Glutamatergic neuron (in vitro differentiated cells): ENCODE data around the gene KRT5. TPM values are rescaled to one million over a fixed set of nuclear protein-coding genes. Genes with fewer than 3 reads are reported as not detected.

ENCODE experiments used
- DNase-seq: peaks from one replicate; pipeline ENCODE4 v3.0.0; 2022
- H3K27ac Mint-ChIP-seq: one replicate; pipeline ENCODE4 v1.8.0; 2020; ENCODE audit warnings: mild to moderate bottlenecking, mixed read lengths, inconsistent platforms; ENCODE audit not compliant: unreplicated experiment
- H3K27me3 Mint-ChIP-seq: one replicate; pipeline ENCODE4 v1.8.0; 2020; ENCODE audit warnings: mild to moderate bottlenecking, moderate library complexity, mixed read lengths, inconsistent platforms; ENCODE audit not compliant: unreplicated experiment
- H3K36me3 Mint-ChIP-seq: one replicate; pipeline ENCODE4 v1.8.0; 2020; ENCODE audit warnings: mild to moderate bottlenecking, mixed read lengths, inconsistent platforms; ENCODE audit not compliant: unreplicated experiment
- H3K4me1 Mint-ChIP-seq: one replicate; pipeline ENCODE4 v1.8.0; 2020; ENCODE audit warnings: mild to moderate bottlenecking, low read depth, mixed read lengths, inconsistent platforms; ENCODE audit not compliant: unreplicated experiment
- H3K4me3 Mint-ChIP-seq: one replicate; pipeline ENCODE4 v1.8.0; 2020; ENCODE audit warnings: mild to moderate bottlenecking, mixed read lengths, inconsistent platforms; ENCODE audit not compliant: unreplicated experiment
- H3K9me3 Mint-ChIP-seq: one replicate; pipeline ENCODE4 v1.8.0; 2020; ENCODE audit warnings: mild to moderate bottlenecking, moderate library complexity, mixed read lengths, inconsistent platforms; ENCODE audit not compliant: unreplicated experiment
- total RNA-seq: library from RNA; stranded (reverse); fragmentation: NEBNext Ultra II Directional; extraction: Animal tissue kit (Norgen Biotek cat#: 25700); gene quantifications from one replicate; pipeline ENCODE4 v1.2.1, GENCODE V29; 2021; ENCODE audit not compliant: unreplicated experiment
- TF ChIP-seq, protein P1 (sequence below): fragments of 200-600 bp; sonication (generic); IDR thresholded peaks from one replicate; pipeline ENCODE4 v1.5.0; 2021; ENCODE audit not compliant: partially characterized antibody, unreplicated experiment

KRT5 gene
- total RNA-seq, 1 donor from 2014 or later = not detected

DNA sequence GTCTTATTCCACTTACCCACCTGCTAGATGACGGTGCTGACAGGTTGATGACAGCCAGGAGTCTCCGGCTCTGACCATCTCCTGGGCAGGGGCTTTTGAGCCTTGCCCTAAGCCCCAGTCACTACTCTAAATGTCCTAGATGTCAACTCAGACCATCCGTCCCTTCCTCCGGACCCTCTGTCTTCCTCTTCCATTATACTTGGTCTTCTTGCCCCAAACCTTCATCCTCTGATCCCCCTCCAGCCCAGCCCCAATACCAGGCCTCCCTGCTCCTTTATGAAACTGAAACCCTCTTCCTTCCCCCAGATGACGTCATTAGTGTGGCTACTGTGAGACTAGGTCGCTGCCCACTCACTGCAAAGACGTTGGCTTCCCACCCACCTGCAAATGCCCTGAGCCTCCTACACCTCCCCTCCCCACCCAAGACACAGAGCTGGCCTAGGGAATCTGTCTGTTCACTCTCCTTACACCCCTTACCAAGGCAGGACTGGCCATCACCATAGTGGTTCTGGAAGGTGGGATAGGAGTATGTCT, 22.7 kb upstream of the KRT5 start:
- Mint-ChIP-seq H3K27me3 (peaks cover 6% of the 10 kb centered on the region), H3K36me3 (no peaks in the 10 kb centered on the region), H3K9me3 (peaks cover 5% of the 10 kb centered on the region), H3K27ac (no peak overlapping the region), H3K4me3 (no peak overlapping the region), H3K4me1 (no peaks in the 10 kb centered on the region)
- TF ChIP-seq, protein P1, sequence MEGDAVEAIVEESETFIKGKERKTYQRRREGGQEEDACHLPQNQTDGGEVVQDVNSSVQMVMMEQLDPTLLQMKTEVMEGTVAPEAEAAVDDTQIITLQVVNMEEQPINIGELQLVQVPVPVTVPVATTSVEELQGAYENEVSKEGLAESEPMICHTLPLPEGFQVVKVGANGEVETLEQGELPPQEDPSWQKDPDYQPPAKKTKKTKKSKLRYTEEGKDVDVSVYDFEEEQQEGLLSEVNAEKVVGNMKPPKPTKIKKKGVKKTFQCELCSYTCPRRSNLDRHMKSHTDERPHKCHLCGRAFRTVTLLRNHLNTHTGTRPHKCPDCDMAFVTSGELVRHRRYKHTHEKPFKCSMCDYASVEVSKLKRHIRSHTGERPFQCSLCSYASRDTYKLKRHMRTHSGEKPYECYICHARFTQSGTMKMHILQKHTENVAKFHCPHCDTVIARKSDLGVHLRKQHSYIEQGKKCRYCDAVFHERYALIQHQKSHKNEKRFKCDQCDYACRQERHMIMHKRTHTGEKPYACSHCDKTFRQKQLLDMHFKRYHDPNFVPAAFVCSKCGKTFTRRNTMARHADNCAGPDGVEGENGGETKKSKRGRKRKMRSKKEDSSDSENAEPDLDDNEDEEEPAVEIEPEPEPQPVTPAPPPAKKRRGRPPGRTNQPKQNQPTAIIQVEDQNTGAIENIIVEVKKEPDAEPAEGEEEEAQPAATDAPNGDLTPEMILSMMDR = no peak
- no peak for DNase-seq

DNA sequence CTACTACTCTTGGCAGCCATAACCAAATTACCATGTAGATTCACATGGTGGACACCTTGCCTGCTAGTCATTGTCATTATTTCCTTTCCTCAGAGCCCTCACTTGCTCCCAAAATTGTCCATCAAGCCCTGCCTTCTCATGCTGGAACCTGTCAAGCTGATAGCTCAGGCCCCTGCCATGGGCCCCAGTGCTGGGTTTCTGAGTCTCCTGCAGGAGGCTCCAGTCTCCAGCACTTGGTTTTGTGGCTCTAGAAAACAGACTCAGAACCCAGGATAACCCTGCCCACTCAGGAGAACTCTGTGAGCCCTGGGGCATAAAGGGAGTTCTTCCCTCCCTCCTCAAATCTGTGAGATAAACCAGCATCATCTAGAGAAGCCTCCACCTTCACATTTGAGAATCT, 22.0 kb upstream of the KRT5 start:
- Mint-ChIP-seq H3K36me3 (no peaks in the 10 kb centered on the region), H3K27me3 (peaks cover 6% of the 10 kb centered on the region), H3K4me3 (no peak overlapping the region), H3K27ac (no peak overlapping the region), H3K9me3 (peaks cover 5% of the 10 kb centered on the region), H3K4me1 (no peaks in the 10 kb centered on the region)
- TF ChIP-seq, protein P1 = no peak
- DNase-seq = no peak

DNA sequence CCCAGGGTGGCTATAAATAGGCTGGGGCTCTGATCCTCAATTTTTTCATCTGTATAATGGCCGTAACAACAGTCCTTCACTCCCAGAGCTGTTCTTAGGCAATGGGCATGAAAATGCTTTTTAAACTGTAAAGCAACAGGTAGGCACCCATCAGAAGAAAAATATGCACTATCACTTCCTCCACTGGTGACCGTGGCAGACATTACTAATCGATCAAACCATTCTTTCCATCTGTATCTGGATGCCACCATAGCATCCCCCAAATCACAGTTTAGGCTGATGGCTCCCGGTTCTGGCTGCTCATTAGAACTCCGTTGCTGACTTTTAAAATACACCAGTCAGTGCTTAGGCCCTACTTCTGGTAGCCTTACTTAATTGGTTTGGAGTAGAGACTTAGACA, 21.5 kb upstream of the KRT5 start:
- H3K9me3 Mint-ChIP-seq = peaks cover 5% of the 10 kb centered on the region
- no peaks in the 10 kb centered on the region for H3K36me3 Mint-ChIP-seq
- TF ChIP-seq, protein P1 = no peak
- H3K27ac Mint-ChIP-seq = no peak overlapping the region
- H3K4me3 Mint-ChIP-seq = no peak overlapping the region
- DNase-seq = no peak
- H3K27me3 Mint-ChIP-seq = peaks cover 6% of the 10 kb centered on the region
- H3K4me1 Mint-ChIP-seq = no peaks in the 10 kb centered on the region

DNA sequence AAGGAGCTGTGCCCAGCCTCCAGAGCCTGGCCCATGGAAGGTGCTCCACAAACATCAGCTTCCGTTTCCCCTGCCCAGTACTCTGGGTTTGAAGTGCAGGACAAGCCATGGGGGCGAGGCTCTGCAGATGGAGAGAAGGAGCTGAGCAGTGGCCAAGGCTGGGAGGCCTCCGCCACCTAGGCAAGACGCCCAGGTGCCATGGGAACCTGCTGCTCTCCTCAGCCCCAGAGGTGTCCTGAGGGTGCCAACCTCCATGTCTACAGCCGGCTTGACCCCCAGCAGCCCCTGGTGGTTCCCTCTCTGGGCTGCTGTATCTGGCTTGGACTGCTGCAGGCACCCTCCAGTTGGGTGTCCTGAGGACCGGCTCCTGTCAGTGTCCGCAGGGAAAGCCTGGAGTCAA, 20.3 kb upstream of the KRT5 start:
- H3K27me3 Mint-ChIP-seq = peaks cover 8% of the 10 kb centered on the region
- H3K9me3 Mint-ChIP-seq = peaks cover 5% of the 10 kb centered on the region
- no peak overlapping the region for H3K27ac Mint-ChIP-seq
- H3K36me3 Mint-ChIP-seq = no peaks in the 10 kb centered on the region
- no peak overlapping the region for H3K4me3 Mint-ChIP-seq
- DNase-seq = no peak
- TF ChIP-seq, protein P1 = no peak
- H3K4me1 Mint-ChIP-seq = no peaks in the 10 kb centered on the region

DNA sequence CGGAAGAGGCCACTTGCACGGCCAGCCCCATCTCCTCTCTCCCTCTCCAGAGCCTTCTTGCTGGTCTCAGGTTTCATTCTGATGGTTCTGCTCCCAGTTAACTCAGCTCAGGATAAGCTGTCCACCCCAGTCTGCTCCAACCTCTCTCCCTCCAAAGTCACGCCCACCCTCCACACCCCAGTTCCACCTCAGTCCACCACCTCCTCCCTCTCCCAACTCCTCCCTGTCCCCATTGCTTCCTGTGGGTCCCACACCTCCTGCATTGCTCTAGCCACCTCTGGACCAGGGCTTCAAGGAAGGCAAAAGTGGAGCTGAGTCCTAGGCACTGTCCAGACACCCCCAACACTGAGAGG, 19.6 kb upstream of the KRT5 start:
- Mint-ChIP-seq H3K4me3 (no peak overlapping the region), H3K36me3 (no peaks in the 10 kb centered on the region), H3K27me3 (peaks cover 8% of the 10 kb centered on the region), H3K27ac (no peak overlapping the region), H3K4me1 (no peaks in the 10 kb centered on the region), H3K9me3 (peaks cover 5% of the 10 kb centered on the region)
- DNase-seq = no peak
- TF ChIP-seq, protein P1 = no peak
